ENCODE measurements around the gene TTC34. TPM values are rescaled to one million over a fixed set of nuclear protein-coding genes. Genes with fewer than 3 reads are reported as not detected.

Gene TTC34
- total and polyA plus RNA-seq, 3 experiments from 2014 or later: 0.17 to 1.1 (median 1.1) TPM

Other genes with a start within 250 kb of the TTC34 start
- 100 to 1,000 TPM; 164 to 168 TPM for gene TNFRSF14, start 245.3 kb downstream of the TTC34 start, total RNA-seq
- gene TNFRSF14, start 245.3 kb downstream of the TTC34 start, polyA plus RNA-seq: 51.6 TPM
- 10 to 100 TPM; 41.3 to 45.5 TPM for gene PRXL2B, start 214.9 kb downstream of the TTC34 start, total RNA-seq
- gene PRXL2B, start 214.9 kb downstream of the TTC34 start, polyA plus RNA-seq: 23.2 TPM
- under 1 TPM in 1 of 2 experiments, not detected in 1; 0.44 TPM for gene MMEL1, start 168.7 kb downstream of the TTC34 start, total RNA-seq
- gene MMEL1, start 168.7 kb downstream of the TTC34 start, polyA plus RNA-seq: 6.8 TPM
- gene ACTRT2, start 219.8 kb upstream of the TTC34 start, total RNA-seq: not detected
- not detected for gene ACTRT2, start 219.8 kb upstream of the TTC34 start, polyA plus RNA-seq